Daoy (cell line): Measurements from ENCODE around the gene KCNAB2. TPM values are rescaled to one million over a fixed set of nuclear protein-coding genes. Genes with fewer than 3 reads are reported as not detected.

Source experiments
- DNase-seq: peaks from one replicate; pipeline ENCODE4 v3.0.0-alpha.2; 2015; ENCODE audit warnings: low read depth
- total RNA-seq: library from RNA; depleted of rRNA; stranded (reverse); fragments of >200 nt; shearing (Covaris generic); gene quantifications from 2 replicates; pipeline ENCODE4 v1.2.3, GENCODE V29; 2014; rRNA removed

Gene KCNAB2
- total RNA-seq: 8.3 and 12.7 TPM in 2 replicates

DNA sequence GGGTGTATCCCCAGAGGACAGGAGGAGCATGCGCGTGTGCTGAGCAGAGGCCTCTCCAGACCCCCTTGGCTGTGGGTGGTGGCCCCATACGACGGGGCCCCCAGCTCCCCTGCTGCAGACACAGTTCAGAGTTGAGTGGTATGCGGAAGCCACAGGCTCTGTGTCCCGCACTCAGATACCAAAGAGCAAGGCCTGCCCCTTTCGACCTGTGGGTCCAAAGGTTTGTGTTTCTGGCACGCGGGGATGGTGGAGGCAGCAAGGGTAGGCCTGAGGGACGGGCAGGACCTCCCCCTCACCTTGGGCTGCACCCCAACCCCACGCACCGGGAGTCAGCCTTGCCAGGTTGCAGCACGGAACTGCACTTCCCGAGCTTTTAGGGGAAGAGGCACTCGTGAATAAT lies at the start of gene KCNAB2:
TSS of gene KCNAB2 (plus strand) at position 328 of the 400 bp plus-strand sequence. CDS start 5,649 bp downstream, outside the sequence.
- no peak for DNase-seq

DNA sequence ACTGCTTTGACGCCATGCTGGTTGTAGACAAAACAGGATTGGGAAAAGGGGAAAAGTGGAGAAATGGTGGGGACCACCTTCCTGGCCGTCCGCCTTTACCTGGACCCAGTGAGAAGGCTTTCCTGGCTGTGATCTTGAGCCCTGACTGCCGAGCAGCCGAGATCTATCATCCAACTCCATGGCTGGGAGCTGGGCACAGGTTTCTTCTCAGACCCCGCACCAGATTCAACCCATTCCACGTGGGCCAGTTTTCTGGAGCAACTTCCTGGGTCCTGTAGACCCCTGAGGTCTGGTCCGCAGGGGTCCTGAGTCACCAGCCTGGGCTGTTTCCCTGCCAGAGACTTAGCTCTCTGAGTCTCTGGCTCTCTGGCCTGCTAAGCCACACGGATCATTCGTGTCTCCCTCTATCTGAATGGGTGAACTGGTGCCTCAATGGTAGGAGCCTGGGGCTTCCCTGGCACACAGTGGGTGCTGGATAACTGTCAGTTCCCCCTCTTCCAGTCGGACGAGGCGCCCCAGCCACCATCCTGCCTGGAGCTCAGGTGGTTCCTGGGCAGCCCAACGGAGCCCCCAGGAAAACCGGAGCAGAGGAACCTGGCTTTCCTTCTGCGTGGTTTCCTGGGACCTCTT lies 48.9 kb upstream of the KCNAB2 start:
- no peak for DNase-seq

DNA sequence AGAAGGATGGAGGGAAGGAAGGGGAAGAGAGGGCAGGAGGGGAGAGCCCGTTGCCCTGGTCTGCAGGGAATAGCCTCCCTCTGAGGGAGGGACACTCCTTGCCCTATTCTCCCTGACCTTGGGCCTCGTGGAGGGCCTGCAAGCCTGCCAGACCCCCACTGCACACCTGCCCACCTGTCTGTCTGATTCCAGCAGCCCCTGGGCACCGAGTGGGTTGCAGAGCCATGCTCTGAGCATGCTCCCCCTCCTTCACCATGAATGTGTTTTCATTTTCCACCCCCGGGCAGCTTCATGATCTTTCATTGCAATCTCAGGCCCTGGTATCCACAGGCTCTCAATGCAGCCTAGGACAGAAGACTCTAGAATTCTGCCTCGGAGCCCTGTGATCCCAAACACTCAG lies 48.4 kb upstream of the KCNAB2 start:
- no peak for DNase-seq

DNA sequence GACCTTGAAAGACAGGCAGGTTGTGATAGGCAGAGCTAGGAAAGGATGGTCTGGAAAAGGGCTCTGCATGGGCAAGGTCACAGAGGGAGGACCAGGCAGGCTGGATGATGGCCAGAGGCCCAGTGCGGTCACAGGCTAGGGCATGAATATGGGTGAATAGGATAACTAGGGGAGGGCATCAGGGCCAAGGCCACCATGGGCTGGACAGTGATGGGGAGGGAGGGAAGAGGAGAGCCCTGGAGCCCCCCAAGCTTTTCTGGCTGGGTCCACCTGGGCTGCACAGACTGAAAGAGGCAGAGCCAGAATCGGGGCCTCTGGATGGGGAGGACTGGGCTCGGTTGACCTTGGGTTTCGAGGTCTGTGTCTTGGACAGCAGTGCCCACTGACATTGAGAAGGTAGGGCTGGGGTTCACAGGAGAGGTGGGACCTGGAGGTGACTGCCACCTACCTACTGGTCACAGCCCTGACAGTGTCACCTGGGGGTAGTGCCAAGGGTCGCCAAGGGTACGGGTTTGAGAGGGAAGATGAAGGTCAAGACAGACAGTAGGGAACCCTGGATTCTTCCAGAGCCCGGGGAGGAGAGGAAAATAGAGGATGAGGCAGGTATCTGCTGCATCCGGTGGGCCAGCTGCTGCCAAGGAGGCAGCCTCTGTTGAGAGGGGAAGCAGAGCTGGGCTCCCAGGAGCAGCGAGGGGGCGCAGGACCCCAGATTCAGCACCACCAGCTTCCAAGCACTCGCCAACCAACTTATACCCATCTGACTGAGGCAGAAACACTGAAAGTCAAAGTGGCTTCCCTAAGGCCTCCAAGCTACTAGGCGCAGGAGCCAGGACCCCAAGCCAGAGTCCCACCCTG lies 47.4 kb upstream of the KCNAB2 start:
- DNase-seq: no peak

DNA sequence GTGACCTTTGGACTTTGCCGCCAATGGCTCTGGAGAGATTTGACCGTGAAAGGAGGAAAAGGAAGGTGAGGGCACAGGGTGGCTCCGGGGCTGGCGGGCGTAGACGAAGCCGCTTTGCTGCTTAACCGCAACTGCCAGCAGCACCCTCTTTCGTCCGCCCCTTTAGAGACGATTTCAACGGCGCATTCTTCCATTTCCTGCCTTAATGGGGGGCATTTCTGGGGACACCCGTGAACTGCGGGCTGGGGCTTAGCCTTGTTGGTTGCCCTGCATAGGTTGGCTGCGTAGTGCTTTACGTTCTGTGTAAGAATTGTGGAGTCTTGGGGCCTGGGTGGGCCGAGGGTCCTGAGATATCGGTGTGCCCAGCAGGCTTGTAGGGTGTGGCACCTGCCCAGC lies 46.8 kb upstream of the KCNAB2 start:
- no peak for DNase-seq

DNA sequence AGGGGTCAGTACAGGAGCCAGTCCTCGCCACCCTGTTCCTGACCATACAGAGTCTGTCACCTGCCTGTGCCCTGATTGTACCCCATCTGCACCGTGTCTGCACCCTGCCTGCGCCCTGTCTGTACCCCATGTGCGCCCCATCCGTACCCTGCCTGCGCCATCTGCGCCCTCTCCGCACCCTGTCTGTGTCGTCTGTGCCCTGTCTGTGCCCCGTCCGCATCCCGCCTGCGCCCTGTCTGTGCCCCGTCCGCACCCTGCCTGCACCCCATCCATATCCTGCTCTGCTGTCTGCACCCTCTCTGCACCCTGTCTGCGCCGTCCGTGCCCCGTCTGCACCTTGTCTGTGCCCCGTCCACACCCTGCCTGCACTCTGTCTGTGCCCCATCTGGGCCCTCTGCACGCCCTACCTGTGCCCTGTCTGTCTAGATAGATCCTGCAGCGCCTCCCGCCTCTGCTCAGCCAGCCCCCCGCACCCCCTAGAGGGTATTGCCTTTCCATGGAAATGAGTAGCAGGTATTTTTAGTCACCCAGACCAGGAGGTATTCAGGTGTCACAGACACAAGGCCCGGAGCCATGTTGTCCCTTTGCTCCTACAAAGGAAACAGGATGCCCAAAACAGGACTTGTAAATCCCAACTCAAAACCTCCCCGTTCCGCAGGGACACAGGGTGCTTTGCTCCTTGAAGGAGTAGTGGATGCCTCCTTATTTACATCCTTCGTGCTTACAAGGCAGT lies 45.8 kb upstream of the KCNAB2 start:
- no peak for DNase-seq

DNA sequence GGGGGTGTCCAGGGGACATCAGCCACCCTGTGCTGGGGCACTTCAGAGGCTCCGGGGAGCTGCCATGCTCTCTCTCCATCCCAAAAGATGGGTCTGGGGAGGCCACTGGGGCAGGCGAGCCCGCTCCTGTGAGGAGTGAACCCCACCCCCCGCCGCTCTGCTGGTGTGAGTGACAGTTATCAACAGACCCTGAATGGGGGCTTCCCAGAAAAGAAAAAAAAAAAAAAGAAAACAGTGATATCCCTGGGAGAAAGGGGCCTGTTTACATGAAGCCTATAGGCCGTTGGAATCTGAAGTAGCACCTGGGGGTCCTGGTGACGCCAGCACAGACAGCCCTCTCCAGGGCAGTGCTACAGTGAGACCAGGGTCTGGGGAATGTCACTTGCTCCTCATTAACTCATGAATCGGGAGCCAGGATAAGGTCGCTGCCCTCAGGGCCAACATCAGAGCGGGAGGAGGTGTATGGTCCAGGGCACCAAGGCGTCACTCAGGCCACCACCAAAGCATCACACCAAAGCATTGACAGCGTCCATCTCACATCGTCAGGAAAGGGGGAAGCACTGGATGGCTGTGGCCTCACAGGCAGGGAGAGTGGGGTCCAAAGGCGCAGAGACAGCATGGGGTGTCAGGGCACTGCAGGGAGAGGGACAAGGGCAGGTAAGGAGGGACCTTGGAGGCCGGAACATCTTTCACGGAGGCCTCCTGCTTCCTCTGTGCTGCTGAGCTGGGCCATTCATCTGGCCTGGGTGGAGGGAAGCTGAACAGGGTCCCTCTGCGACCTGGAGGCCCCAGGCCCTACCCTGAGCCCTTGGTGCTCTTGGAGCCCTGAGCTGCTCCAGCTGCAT lies 45.0 kb upstream of the KCNAB2 start:
- DNase-seq: no peak

DNA sequence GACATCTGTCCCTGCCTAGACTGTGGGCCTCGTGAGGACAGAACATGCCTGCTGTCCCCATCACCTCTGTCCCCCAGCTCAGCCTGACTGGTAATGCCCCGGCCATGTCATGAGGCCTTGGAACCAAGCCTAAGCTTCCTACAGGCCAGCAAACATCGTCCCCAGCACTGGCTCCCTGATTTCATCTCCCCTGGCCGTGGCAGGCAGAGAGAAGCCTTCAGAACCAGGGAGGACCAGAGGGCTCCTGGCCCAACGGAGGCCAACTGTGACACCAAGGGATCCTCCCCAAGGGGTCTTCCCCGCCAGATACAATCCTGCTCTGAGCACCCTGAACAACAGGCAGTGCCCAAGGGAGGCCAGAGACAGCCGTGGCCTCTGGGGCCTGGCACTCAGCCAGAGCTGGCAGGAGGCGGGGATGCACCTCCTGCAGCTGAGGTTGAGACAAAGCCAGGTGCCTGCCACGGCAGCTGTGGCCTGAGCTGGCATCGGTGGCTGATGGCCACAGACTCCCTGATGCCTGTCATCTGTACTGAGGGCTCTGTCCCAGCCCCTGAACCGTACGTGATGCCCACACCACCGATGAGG lies 43.6 kb upstream of the KCNAB2 start:
- peak; percentile 49 for DNase-seq

DNA sequence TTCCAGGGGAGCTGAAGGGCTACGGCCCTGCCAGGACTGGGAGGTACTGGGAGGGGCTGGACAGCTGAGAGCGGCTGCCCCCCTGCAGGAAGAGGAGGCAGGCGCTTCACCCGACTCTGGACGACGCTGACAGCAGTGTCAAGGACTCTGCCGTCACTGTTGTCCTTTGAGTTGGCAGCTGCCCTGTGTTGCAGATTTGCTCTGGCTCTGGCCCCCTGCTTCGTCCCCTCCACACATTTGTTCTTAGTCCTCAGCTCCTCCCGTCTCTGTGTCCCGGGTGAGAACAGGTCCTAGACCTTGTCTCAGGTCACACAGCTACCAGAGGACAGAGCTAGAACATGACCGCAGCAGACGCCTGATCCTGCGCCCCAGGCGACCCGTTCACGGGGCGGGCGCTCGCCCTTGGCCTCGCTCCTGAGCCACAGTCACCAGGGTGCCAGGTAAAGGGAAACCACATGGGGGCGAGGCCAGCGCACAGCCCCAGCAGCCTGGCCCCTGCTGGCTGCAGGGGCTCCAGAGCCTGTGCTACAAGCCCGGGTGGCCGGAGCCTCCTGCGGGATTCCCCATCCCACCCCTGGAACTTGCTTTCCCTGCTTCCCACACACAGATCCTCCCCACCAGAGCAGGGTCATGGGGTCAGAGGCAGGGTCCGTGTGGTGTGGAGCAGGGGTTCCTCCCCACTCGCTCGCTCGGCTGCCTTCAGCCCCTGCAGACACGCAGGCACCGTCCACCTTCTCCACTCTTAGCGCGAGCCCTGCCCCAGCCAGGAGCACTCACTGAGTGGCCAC lies 42.8 kb upstream of the KCNAB2 start:
- no peak for DNase-seq

DNA sequence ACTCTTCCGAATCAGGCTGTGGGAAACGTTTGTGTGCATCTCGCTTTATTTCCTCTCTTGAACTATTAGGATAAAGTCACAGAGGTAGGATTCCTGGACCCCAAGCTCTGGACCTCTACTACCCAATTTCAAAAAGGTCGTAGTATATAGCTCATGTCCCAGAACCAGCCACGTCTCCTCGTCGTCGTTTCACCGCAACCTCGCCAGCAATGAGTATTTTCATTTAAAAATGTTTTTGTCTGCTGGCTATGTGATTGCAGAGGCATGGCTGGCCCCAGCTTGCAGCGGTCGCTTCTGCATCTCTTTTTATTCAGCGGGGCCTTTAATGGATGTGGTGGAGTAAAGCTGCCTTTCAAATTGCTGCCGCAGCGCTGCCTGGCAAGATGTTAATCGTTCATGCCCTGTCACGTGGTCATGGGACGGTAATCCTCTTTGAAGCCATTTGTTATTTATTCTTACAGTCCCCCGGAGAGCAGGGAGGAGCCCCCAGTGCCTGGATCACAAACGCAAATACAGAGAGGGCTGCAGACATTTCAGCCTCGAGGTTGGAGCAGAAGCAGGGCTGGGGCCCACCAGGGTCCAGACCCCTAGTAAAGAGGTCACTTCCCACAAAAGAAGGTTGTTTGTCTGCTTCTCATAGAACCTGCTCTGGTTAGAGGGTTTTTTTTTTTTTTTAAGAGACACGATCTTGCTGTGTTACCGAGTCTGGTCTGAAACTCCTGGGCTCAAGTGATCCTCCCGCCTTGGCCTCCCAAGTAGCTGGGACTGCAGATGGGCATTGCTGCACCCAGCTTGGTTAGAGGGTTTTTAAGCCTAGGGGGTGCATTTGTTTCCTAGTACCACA lies 41.9 kb upstream of the KCNAB2 start:
- no peak for DNase-seq

DNA sequence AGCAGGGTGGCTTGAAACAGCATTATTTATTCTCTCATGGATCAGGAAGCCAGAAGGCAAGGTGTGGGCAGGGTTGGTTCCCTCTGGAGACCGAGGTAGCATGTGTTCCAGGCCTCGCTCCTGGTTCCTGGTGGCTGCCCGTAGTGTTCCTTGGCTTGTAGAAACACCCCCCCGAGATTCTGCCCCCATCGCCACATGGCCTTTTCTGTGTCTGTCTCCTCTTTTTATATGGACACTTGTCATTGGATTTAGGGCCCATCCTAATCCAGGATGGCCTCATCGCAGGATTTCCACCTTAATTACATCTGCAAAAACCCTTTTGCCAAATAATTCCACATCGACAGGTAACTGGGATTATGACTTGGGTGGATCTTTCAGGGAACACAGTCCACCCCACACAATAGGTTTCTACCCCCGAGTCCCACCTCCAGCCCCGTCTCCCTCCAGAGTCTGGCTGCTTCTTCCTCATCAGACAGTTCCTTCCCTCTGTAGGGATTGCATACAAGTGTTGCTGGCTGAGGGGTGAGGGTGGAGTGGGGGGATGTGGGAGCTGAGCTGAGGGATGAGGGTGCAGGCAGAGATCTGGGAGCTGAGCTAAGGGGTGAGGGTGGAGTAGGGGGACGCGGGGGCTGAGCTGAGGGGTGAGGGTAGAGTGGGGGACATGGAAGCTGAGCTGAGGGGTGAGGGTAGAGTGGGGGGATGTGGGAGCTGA lies 41.1 kb upstream of the KCNAB2 start:
- no peak for DNase-seq

DNA sequence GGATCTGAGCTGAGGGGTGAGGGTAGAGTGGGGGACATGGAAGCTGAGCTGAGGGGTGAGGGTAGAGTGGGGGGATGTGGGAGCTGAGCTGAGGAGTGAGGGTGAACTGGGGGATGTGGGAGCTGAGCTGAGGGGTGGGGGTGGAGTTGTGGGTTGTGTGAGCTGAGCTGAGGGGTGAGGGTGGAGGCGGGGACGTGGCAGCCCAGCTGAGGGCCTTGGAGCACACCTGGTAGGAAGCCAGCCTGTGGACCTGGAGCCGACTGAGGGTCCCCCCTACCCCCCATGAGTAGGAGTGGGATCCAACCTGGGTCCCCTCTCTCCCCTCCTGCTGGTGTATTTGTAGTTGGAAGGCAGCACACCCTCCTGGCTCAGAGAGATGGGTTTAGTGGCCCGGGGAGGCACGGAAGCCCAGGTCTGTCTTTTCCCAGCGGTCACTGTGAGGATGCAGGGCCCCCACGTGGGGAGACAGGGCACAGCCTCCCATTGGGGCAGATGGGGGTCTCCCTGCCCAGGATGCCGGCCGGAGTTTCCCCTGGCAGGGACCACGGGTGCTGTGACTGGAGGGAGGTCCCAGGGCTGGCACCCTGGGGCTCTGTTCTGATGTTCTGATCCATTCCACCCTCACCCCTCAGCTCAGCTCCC lies 40.3 kb upstream of the KCNAB2 start:
- DNase-seq: no peak

DNA sequence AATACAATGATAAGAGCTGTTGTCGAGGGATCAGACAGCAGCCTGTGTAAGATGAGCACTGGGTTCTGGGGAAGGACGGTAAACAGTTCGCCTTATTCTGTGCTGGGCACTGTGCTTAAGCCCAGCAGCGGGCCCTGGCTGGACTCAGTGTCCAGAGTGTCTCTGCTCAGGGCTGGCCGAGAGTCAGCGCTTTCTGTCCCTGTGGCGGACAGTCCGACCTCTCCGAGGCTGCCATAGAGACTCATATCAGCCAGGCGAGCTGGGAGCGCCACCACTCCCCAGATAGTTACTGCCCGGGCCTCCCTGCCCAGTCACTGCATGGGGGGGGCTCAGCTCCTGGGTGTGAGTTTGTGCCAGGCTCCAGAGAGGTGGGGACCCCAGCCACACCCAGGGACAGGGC lies 38.8 kb upstream of the KCNAB2 start:
- DNase-seq: no peak

DNA sequence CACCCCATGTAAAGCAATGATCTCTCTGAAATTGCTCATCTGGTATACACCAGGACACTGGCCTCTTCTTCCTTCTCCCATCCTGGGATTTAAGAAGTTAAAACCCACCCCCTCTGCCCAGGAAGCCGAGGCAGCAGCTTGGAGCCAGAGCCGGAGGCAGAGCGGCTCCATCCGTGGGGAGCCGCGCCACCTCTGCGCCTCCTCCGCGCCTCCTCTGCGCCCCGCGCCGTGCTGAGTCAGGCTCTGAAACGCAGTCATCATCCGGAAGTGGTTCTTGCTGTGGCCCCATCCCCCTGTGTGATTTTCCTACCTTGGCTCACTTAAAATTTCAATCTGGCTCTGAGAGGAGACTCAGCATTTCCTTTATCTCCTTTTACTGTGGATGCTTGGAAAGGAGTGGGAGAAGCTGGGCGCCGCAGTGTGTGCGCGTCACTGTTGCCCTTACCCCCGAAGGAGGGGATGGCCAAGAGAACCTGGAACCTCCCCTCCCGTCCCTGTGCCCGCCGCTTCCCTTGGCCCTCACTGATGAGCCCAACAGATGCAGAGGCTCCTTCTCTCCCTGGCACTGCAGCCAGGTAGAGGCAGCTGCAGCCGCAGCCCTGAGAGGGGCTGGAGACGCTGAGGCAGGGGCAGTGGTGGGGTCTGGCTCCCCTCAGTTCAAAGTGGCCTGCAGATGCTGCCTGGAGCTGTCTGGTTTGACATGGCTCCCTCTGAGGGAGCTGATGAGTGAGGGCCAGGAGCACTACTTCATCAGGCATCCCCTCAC lies 38.2 kb upstream of the KCNAB2 start:
- DNase-seq: peak; percentile 80

DNA sequence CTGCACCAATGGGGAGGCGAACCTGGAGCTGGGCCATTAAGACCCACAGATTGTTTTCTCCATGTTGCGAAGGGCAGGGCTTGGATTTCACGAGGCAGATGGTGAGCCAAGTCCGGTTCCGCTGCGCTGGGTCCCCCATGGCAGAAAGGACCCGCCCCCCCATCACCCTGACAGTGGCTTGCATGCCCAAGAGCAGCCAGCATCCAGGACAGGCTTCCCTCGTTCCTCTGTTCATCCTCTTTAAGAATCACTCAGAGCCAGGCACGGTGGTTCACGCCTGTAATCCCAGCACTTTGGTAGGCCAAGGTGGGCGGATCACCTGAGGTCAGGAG lies 37.6 kb upstream of the KCNAB2 start:
- DNase-seq: no peak

DNA sequence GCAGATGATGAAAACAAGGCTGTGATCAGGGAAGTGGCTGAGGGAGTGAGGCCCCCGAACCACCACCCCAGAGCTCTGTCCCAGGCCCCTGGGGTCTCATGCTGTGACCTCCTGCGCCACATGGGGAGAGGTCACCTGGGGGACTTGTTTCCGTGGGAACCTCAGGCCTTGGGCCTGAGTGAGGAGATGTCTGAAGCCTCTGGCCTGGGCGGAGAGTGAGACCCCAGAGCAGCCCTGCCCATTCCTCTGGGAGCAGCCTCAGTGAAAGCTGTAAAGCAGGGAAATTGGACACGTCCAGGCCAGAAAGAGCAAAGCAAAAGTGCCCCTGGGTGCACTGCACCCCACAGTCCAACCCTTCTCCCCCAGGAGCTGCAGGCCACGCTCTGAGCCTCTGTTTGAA lies 37.0 kb upstream of the KCNAB2 start:
- DNase-seq: no peak

DNA sequence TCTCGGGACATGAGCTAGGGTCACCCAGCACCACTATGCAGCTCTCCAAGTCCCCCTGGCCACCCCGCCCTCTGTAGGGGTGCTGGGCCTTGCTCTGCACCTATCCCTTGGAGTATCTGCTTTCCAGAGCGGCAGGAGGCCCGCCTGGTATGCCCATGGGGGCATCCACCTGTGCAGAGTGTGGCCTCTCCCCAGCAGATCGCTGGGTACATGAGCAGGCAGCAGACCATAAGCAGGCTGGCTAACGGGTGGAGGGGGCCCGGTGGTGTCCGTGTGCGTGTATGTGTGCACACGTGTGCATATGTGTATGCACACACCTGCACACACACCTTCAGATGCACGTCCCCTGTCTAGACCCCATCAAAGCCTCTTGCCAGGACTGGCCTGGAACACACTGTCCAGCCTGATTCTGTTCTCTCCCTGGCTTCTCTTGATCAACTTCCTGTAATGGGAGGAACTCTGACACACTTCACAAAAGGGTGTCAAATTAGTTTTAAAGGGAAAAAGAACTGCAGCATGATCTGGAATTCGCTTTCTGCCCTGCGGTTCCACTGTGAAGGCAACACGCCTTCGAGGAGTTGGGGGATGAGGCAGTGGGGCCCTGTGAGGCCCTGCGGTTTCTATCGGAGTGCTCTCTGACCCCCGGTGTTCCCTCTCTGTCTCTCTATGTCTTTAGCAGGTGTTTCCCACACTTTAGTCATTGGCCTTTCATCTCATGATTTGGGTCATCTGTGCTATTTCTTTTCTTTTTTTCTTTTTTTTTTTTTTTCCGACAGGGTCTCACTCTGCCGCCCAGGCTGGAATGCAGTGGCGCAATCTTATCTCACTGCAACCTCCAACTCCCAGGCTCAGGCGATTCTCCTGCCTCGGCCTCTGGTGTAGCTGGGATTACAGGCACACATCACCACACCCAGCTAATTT lies 36.3 kb upstream of the KCNAB2 start:
- no peak for DNase-seq
